GM12878 (cell line): Measurements from ENCODE around the gene SMPD4. TPM values are rescaled to one million over a fixed set of nuclear protein-coding genes. Genes with fewer than 3 reads are reported as not detected.
"Not testable (repeated sequence)": the region's sequence is repeated elsewhere in the genome, so short reads cannot be mapped to it uniquely, and the experiment has no call there.

Source experiments
- ATAC-seq: fragments of 200-7000 bp; cut with Tn5 transposase; 3 replicates; pipeline ENCODE4 v1.9.1; 2020; ENCODE audit warnings: mild to moderate bottlenecking, moderate library complexity
- BruUV-seq: library from RNA; stranded (reverse); fragments of 400-500 nt; replicated peaks from 2 replicates; lab custom pipeline; 2021; lab: Mats Ljungman, UMichigan
- CTCF ChIA-PET: fragments of 300-600 bp; sonication (Branson Sonifier 250); formaldehyde crosslinking; extraction: SDS; loops from one replicate; lab custom pipeline; 2021; ENCODE audit warnings: inconsistent platforms; lab: Yijun Ruan, JAX
- POLR2A ChIA-PET: fragments of 350-600 bp; formaldehyde crosslinking; extraction: SDS; loops from one replicate; lab custom pipeline; 2021; ENCODE audit warnings: inconsistent platforms; lab: Charles Lee
- RAD21 ChIA-PET: fragments of 300-600 bp; sonication (Branson Sonifier 250); formaldehyde crosslinking; loops from one replicate; lab custom pipeline; 2023; ENCODE audit warnings: antibody characterized with exemption; ENCODE audit not compliant: unreplicated experiment; lab: Charles Lee
- SMC1A ChIA-PET: fragments of 300-600 bp; sonication (Branson Sonifier 250); formaldehyde crosslinking; loops from one replicate; lab custom pipeline; 2023; ENCODE audit not compliant: unreplicated experiment, uncharacterized antibody; lab: Charles Lee
- DNase-seq: peaks from one replicate; pipeline ENCODE4 v3.0.0-alpha.2; 2011; ENCODE audit warnings: low read depth, low spot score
- FAIRE-seq: peaks from 3 replicates; lab custom pipeline; 2011; peaks lifted over from hg19 to GRCh38; lab: Jason Lieb, UNC
- H2AFZ ChIP-seq: 2 replicates; pipeline ENCODE4 v1.6.0; 2011; ENCODE audit warnings: low read depth, low read length, control low read depth; ENCODE audit not compliant: control insufficient read depth
- H3K27ac ChIP-seq: 2 replicates; pipeline ENCODE4 v1.5.1; 2011; ENCODE audit warnings: control low read depth; ENCODE audit not compliant: control insufficient read depth, insufficient read depth
- H3K27me3 ChIP-seq, 2 experiments: replicated peaks in 1 of 2; 2 replicates each; pipeline versions ENCODE4 v1.6.0 to v1.6.1; 2011; ENCODE audit warnings: low read length in 1 of 2; ENCODE audit not compliant: control insufficient read depth in 2 of 2, insufficient read depth in 2 of 2
- H3K36me3 ChIP-seq, 2 experiments: 2 replicates each; pipeline ENCODE4 v1.5.1; 2011; ENCODE audit warnings: low read length in 1 of 2; ENCODE audit not compliant: control insufficient read depth in 2 of 2, insufficient read depth in 2 of 2
- H3K4me1 ChIP-seq: 2 replicates; pipeline ENCODE4 v1.6.1; 2011; ENCODE audit warnings: mild to moderate bottlenecking, low read length, moderate library complexity, mixed read lengths; ENCODE audit not compliant: control insufficient read depth, insufficient read depth
- H3K4me2 ChIP-seq: 2 replicates; pipeline ENCODE4 v1.6.0; 2011; ENCODE audit warnings: control low read depth; ENCODE audit not compliant: control insufficient read depth, insufficient read depth
- H3K4me3 ChIP-seq: fragments of 200-600 bp; sonication (generic); 2 replicates; pipeline ENCODE4 v1.5.1; 2016
- H3K79me2 ChIP-seq: 2 replicates; pipeline ENCODE4 v1.6.0; 2011; ENCODE audit warnings: low read length; ENCODE audit not compliant: control insufficient read depth, insufficient read depth
- H3K9ac ChIP-seq: 2 replicates; pipeline ENCODE4 v1.8.0; 2011; ENCODE audit warnings: low read length, control low read depth, mixed read lengths; ENCODE audit not compliant: control insufficient read depth, insufficient read depth
- H3K9me3 ChIP-seq: replicated peaks from 3 replicates; pipeline ENCODE4 v1.5.1; 2011; ENCODE audit warnings: mild to moderate bottlenecking, low read length; ENCODE audit not compliant: control insufficient read depth, insufficient read depth
- H4K20me1 ChIP-seq: 2 replicates; pipeline ENCODE4 v1.6.0; 2011; ENCODE audit not compliant: control insufficient read depth, insufficient read depth
- BRCA1 ChIP-seq: IDR thresholded peaks from 2 replicates; pipeline ENCODE4 v1.6.1; 2011; ENCODE audit warnings: low read depth, low read length, improper control_type of control experiment
- EED ChIP-seq: sonication (generic); IDR thresholded peaks from 2 replicates; pipeline ENCODE4 v1.6.1; 2016; ENCODE audit warnings: antibody characterized with exemption, low read depth
- SMAD5 ChIP-seq: IDR thresholded peaks from 2 replicates; pipeline ENCODE4 v1.6.1; 2016; ENCODE audit warnings: antibody characterized with exemption, low read depth
- SMC3 ChIP-seq: IDR thresholded peaks from 2 replicates; pipeline ENCODE4 v1.6.1; 2011; ENCODE audit warnings: low read length, improper control_type of control experiment, borderline replicate concordance
- TCF3 ChIP-seq: IDR thresholded peaks from 2 replicates; pipeline ENCODE4 v1.6.1; 2012; ENCODE audit warnings: low read depth, mild to moderate bottlenecking, low read length, borderline replicate concordance; ENCODE audit not compliant: insufficient read depth
- ZNF207 ChIP-seq: fragments of 450-650 bp; IDR thresholded peaks from 2 replicates; pipeline ENCODE4 v1.6.1; 2014; ENCODE audit warnings: antibody characterized with exemption, mild to moderate bottlenecking, borderline replicate concordance
- WGBS: methylation state at CpG from one replicate; pipeline ENCODE4 v1.1.6; 2016; ENCODE audit warnings: low lambda C conversion rate; ENCODE audit not compliant: insufficient replicate concordance, insufficient coverage; ENCODE audit errors: missing lambda C conversion rate; 5-methylcytosine and 5-hydroxymethylcytosine counted together
- in situ Hi-C: fragments of 300-500 bp; cut with MboI; formaldehyde crosslinking; loops from 9 replicates; pipeline ENCODE4 v1.14.3; 2018; ENCODE audit warnings: mixed read lengths
- intact Hi-C: fragments of 100-400 bp; cut with micrococcal nuclease; formaldehyde crosslinking; loops from one replicate; pipeline ENCODE4 v1.14.2; 2022; ENCODE audit not compliant: unreplicated experiment
- polyA plus RNA-seq, 11 experiments: library from polyadenylated mRNA; depleted of rRNA in 4 of 11; unstranded in 6 of 11; stranded (reverse) in 5 of 11; fragments of >200 nt; fragmentation: Nextera tagmentation in 4 of 11; fragmentation: Illumina TruSeq in 1 of 11; extraction: Ambion mirVana in 4 of 11; extraction: Trizol in 1 of 11; gene quantifications; 1 replicate in 1 of 11; 2 replicates in 10 of 11; pipeline versions ENCODE4 v1.2.1 to v1.2.3, GENCODE V29; 2011 to 2016; ENCODE audit warnings: inconsistent platforms in 2 of 11, missing spikeins in 2 of 11, low read depth in 1 of 11
- total RNA-seq, 4 experiments: library from RNA; depleted of rRNA in 3 of 4; stranded (reverse); fragments of >200 nt in 3 of 4; fragmentation: Illumina TruSeq in 1 of 4; extraction: Trizol in 1 of 4; gene quantifications; 2 replicates each; pipeline versions ENCODE4 v1.2.1 to v1.2.3, GENCODE V29; 2013 to 2021

The SMPD4 gene
- total and polyA plus RNA-seq, 10 of the 15 experiments (the other 5 are each of a cell fraction or from before 2014, with no cell fraction given): 5.0 to 82.0 (median 45.7) TPM

DNA sequence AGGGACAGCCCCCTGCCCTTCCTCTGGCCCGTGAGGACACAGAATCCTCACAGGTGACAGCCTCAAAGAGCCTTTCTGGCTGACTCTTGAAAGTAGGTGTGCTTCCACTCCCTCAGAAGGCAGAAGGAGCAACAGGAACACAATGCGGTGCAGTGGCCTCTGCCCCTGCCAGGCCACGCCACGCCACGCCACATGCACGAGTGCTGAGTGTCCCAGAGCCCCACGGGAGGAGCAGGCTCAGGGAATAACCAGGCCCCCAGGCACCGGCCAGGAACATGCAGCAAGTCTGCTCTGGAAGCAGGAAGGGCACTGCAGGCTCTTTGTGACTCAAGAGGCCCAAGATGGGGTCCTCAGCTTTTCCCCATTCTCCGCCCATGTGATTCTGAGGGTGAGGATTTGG, 18.4 kb downstream of the SMPD4 start:
- H3K4me1 ChIP-seq: peaks cover 9% of the 10 kb centered on the region
- no peak overlapping the region for H3K4me2 ChIP-seq
- no peaks in the 10 kb centered on the region for H4K20me1 ChIP-seq
- no TSS peak for BruUV-seq
- intact Hi-C loops: no loop called here
- no peak overlapping the region for H3K9ac ChIP-seq
- H3K79me2 ChIP-seq: no peaks in the 10 kb centered on the region
- ChIA-PET CTCF (no interaction called here), POLR2A (no interaction called here), SMC1A (no interaction called here), RAD21 (no interaction called here)
- in situ Hi-C loops: no loop called here
- no peak overlapping the region for H3K27ac ChIP-seq
- no peaks in the 10 kb centered on the region for H3K27me3 ChIP-seq
- H3K4me3 ChIP-seq: no peak overlapping the region
- TF ChIP-seq SMAD5 (no peak), ZNF207 (no peak), BRCA1 (no peak), TCF3 (no peak), SMC3 (no peak), EED (no peak)
- WGBS: 85% methylated on average over 7 of the region's 9 CpGs
- no peak overlapping the region for H2AFZ ChIP-seq
- H3K9me3 ChIP-seq: no peaks in the 10 kb centered on the region
- no peak for ATAC-seq
- DNase-seq: no peak
- peaks cover 7 to 13% of the 10 kb centered on the region in 2 experiments; a peak in 3 of 4 replicates for H3K36me3 ChIP-seq
- FAIRE-seq: no peak

DNA sequence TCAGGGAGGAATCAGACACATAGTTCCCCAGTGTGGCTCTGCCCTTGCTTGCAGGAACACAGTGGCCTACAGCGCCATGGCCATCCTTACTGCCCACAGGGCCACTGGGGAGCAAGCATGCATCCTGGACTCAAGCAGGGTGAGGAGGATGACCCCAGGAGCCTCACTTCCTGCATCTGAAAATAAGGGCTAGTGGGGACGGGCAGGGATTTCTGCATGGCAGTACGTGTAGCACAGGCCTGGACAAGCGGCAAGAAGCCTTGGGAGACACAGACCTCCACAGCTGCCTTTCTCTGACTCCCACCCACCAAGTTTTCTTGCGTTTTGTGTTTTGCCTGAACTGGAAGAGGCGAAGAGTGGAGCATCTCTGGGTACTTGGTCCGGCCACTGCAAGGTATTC, 18.9 kb downstream of the SMPD4 start:
- intact Hi-C loops, ATAC-seq, H3K27ac ChIP-seq, H3K27me3 ChIP-seq, in situ Hi-C loops, H4K20me1 ChIP-seq, H3K79me2 ChIP-seq, CTCF ChIA-PET, FAIRE-seq, H2AFZ ChIP-seq, H3K4me3 ChIP-seq, H3K4me2 ChIP-seq, BruUV-seq, H3K9me3 ChIP-seq, DNase-seq, POLR2A ChIA-PET, SMC1A ChIA-PET, RAD21 ChIA-PET, H3K9ac ChIP-seq: not testable (repeated sequence)
- peaks cover 7 to 13% of the 10 kb centered on the region in 2 experiments; a peak in 3 of 4 replicates for H3K36me3 ChIP-seq
- peaks cover 14% of the 10 kb centered on the region for H3K4me1 ChIP-seq
- WGBS: 85% methylated on average over 6 of the region's 7 CpGs

GRCh38 chr2:130160838-130161705, 20.3 kb downstream of the SMPD4 start:
- peaks cover 18% of the 10 kb centered on the region for H3K4me1 ChIP-seq
- H3K36me3 ChIP-seq: peaks cover 5 to 14% of the 10 kb centered on the region in 2 experiments; a peak in 3 of 4 replicates
- H2AFZ ChIP-seq, H3K9me3 ChIP-seq, H4K20me1 ChIP-seq, H3K27ac ChIP-seq, BruUV-seq, H3K27me3 ChIP-seq, FAIRE-seq, in situ Hi-C loops, intact Hi-C loops, H3K4me2 ChIP-seq, ATAC-seq, SMC1A ChIA-PET, H3K9ac ChIP-seq, RAD21 ChIA-PET, CTCF ChIA-PET, H3K4me3 ChIP-seq, H3K79me2 ChIP-seq, DNase-seq, POLR2A ChIA-PET: not testable (repeated sequence)
- WGBS: 78% methylated on average over 22 of the region's 25 CpGs
